ENCODE data around the gene MIGA1. TPM values are rescaled to one million over a fixed set of nuclear protein-coding genes. Genes with fewer than 3 reads are reported as not detected.

MIGA1 gene
- total and polyA plus RNA-seq, 5 experiments from 2014 or later, result 7.1 to 22.2 (median 11.8) TPM

Other genes starting within 250 kb of the MIGA1 start
- 10 to 100 TPM; 73.2 to 73.5 TPM for gene ZZZ3, start 97.0 kb upstream of the MIGA1 start, total RNA-seq
- 10 to 100 TPM; 35.6 to 45.1 (median 36.5) TPM for gene ZZZ3, start 97.0 kb upstream of the MIGA1 start, polyA plus RNA-seq
- gene USP33, start 19.8 kb upstream of the MIGA1 start, total RNA-seq, result 100 to 1,000 TPM; 103 to 104 TPM
- 10 to 100 TPM; 35.3 to 37.6 (median 35.8) TPM for gene USP33, start 19.8 kb upstream of the MIGA1 start, polyA plus RNA-seq
- gene NEXN, start 109.0 kb downstream of the MIGA1 start, total RNA-seq, result under 1 TPM; 0.26 to 0.33 TPM
- gene NEXN, start 109.0 kb downstream of the MIGA1 start, polyA plus RNA-seq, result 1 to 10 TPM in 1 of 3 donors, under 1 TPM in 2; 0.36 to 1.7 (median 0.74) TPM
- 100 to 1,000 TPM; 241 to 249 TPM for gene FUBP1, start 199.4 kb downstream of the MIGA1 start, total RNA-seq
- gene FUBP1, start 199.4 kb downstream of the MIGA1 start, polyA plus RNA-seq, result 10 to 100 TPM; 47.8 to 54.5 (median 49.0) TPM
- 10 to 100 TPM; 16.9 to 23.0 TPM for gene DNAJB4, start 225.3 kb downstream of the MIGA1 start, total RNA-seq
- 1 to 10 TPM; 3.7 to 6.3 (median 5.8) TPM for gene DNAJB4, start 225.3 kb downstream of the MIGA1 start, polyA plus RNA-seq

All from naive thymus-derived CD8-positive, alpha-beta T cell (primary cell).